Activated naive CD8-positive, alpha-beta T cell treated with anti-CD3 and anti-CD28 coated beads, Interleukin-2, amount 50 U/mL, for 16 hours (primary cell): ENCODE results near the gene FAM50A.
A peak's percentile ranks its signal among the peaks of the same experiment; 100 is the strongest.
"Not testable (repeated sequence)": the region's sequence is repeated elsewhere in the genome, so short reads cannot be mapped to it uniquely, and the experiment has no call there.

Source experiments
- DNase-seq: peaks from one replicate; pipeline ENCODE4 v3.0.0-alpha.2; 2020; ENCODE audit warnings: low read depth, low spot score

FAM50A gene

DNA sequence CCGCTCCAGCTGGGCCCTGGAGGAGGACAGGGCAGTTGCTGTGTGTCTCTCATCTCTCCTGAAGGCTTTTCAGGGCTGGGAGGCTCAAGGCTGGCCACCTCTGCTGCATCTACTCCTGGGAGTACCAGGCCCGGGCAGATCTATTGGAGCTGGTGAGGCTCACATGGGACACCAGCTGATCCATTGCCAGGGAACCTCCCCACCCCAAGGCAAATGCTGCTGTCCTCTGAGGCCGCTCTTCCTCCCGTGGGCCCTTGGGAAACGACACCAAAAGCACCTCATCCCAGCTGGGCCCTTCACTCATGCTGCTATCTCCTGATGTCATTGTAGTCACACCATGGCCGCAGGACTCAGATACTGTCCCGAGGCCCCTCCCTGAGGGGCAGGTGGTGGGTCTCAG, 38.8 kb downstream of the FAM50A start:
- no peak for DNase-seq

DNA sequence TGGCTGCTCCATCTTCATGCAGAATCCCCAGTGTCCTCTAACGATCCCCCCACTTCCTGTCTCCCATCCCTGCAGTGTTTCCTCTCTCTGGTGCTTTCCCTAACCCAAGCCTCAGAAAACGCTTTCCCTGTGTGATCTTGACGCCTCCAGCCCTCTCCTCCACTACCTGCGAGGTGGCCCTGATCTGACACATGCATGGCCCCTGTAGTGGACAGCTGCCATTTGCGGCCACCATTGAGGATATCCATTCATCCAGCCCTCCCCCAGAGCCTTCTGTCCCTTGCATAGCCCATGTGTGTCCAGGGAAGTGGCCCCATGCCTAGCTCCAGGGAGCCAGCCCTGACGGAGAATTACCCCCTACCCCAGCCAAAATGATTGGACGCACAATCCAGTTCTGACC, 39.4 kb downstream of the FAM50A start:
- no peak for DNase-seq

DNA sequence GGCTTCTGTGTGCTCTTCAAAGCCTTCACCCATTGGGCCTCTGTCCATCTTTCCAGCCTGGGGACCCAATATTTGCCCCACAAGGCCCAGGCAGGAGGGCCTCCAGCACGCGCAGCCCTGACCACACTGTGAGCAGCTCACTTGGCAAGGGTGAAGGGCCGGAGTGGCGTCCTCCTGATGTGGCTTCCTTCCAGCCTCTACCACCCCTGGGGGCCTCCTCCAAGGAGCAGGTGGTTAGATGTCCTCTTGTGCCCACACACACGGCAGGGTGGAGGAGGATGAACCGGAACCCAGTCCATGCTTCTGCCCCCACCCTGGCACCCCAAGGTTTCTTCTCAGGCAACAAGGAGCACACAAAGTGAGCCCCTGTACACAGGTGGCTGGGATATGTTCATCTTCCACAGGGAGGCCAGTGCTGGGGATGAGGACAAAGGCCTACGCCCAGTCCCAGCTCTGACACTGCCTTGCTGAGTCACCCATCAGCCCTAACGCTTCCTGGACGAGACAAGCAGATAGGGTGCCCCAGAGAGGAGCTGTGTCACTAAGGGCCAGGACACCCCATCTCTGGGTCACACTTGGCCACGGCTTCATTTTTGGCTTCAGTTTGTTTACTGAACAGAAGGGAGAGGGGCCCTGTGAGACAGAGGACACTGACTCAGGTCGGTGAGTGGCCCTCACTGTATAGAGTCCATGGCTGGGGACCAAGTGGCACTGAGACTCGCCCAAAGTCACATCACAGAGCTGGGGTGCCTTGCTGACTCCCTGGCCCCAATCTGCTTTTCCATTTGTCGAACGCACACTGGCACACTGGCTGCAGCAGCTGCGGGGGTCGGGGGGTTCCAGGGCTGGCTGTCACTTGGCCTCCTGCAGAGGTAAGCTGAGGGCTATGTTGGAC, 40.6 kb downstream of the FAM50A start:
- no peak for DNase-seq

DNA sequence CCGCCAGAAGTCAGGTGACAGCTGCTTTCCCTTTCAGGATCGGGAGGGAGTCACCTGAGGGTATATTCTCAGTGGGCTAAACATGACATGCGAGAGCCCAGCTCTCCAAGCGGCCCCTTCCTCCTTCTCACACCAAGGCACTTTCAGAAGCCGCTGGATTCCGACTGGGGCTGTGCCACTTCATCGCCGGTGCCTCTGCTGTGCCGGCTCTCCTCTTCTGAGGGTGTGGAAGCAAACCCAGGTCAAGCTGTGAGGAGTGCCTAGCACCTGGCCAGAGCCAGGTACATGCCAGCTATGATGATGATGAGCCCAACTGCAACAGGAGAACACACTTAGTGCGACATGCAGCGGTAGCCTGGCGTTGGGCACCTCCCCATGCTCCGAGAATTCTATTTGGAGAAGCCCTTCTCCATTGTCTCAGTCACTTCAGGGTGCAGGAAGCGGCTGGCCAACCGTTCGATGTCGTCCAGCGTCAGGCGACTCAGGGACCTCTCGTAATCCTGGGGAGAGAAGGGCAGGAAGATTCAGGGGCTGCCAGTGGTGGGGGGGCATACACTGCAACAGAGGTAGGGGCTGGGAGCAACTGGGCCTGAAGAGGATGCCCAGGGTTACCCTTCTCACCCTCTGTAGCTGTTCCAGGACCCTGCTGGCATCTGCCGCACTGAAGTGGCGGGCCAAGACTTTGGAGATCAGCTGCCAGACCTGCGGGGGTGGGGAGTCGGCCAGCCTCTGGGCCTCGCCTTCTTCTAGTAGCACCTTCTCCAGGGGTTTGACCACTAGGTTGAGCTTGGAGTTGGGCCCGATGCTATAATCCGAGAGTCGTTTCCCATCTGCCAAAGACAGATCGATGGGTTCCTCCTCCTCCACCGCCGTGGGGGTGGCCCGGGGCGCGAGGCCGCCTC, 41.5 kb downstream of the FAM50A start:
- DNase-seq: no peak

DNA sequence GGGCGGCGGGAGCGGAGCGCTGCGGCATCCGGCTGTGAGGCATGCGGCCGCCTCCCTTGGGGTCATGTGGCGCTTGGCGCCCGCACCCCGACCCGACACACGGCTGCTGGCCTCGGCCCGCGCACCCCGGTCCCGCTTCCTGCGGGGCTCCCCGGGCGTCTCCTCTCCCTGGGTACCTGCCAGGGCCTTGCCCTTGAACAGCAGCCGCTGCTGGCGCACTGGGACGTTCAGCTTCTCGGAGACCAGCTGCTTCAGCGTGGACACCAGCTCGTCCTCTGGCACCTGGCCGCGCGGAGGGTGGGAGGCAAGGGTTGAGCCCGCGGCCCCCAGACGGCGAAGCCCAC, 42.1 kb downstream of the FAM50A start:
- DNase-seq: no peak

DNA sequence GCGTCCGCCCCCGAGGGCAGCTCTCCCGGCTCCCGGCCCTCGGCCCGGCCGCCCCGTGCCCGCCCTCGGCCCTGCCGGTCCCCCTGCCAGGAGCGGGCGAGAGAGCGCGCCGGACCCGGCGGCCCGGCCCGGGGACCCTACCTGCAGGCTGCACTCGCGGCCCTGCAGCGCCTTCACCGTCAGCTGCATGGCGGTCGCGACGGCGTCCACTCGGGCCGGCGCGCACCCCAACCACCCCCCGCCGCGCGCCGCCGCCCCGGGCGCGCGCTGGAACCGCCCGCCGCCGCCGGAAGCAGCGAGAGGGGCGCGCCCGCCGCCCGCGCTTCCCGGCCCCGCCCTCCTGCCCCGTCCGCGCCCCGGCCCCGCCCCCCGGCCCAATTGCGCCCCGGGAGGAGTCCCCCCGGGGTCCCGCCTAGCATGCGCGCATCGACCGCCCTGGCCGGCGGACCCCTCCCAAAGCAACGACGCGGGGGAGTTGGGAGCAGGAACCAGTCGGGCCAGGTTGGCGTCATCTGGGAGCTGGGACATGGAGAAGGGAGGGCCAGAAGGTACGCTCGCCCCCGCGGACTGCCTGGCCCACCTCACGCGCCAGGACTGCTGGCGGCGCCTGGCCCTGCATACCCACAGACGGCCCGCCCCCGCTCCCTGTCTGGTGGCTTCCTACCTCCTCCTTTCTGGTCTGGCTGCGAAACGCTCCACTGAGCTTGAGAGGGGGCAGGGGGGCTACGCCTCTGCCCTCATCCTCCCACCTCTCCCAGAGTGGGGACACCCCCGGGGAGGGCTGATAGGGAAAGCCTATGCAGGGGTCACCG, 42.7 kb downstream of the FAM50A start, which contains the start of gene UBL4A:
Gene UBL4A, minus strand, starts transcription at position 220 of the 812 bp plus-strand sequence. Its CDS starts 31 bp downstream, at position 189.
- no peak for DNase-seq

DNA sequence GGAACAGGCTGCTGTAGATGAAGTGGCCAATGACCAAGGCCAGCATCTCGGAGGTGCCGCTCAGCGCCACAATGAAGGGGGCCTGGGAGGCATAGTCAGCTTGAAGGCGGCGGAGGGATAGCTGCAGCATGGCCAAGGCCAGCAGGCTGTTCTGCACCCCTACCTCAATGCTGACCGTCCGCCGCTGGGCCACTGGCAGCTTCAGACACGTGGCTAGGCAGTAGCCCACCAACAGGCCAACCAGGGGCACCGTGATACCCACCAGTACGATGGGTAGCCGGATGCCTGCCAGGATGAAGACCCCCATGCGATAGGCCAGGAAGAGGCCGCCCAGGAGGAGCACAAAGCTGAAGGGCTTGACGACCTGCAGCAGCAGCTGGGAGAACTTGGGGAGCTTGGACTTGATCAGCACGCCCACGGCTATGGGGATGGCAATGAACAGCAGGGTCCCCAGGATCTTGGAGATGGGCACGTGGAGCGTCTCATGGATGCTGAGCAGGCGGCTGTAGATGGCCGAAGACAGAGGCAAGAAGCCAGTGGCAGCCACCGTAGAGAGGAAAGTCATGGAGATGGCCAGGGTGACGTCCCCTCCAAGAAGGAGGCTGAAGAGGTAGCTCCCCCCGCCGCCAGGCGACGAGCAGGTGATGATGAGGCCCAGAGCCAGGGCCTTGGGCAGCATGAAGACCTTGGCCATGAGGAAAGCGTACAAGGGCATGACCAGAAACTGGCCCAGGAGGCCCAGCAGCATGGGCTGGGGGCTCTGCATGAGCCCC, 43.8 kb downstream of the FAM50A start:
- no peak for DNase-seq

DNA sequence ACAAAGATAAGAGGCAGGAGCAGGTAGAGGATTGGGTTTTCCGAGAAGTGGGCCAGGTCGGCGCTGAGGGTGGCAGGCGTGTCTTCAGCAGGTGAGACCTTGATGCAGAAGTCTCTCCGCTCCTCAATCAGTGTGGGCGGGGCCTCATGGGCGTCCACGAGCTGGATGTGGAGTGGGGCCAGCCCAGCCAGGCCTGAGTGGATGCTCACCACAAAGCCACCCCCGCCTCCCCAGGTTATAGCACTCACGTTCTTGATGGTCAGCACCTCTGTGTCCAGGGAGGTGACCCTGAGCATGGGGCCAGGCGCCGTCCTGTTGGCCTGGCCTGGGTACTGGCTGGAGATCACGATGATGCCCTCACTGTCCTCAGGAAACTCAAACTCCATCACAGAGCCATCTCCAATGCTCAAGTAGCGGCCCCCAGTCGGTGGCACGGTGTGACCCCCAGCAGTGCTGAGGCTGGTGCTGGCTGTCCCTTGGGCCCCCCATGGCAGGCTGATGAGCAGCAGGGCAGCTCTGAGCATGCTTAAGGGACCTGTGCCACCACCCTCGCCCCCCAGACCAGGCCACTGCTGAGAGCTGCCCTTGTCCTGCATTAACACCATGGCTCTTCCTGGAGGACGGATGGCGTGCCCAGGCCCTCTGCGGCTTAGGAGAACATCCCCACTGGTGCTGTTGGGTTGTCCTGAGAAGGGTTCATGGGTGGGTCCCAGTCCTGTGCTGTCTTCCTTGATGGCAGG, 44.6 kb downstream of the FAM50A start:
- no peak for DNase-seq

DNA sequence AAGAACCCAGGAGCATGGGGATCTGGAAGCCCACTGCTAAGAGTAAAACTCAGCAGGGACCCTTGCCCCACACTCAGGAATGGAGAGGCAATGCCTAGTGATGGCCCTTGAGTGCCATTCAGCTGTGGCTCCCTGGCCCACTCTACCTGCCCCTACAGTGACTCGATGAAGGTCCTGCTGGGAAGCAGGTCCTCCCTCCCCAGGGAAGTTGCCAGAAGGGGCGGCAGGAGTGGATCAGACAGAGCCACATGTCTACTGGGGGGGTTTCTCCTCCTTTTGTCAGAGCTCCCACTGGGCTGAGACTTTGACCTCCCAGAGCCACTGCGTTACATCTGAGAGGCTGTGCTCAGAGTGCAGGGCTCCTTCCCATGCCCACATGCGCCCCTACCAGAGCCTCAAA, 45.2 kb downstream of the FAM50A start:
- DNase-seq: no peak

DNA sequence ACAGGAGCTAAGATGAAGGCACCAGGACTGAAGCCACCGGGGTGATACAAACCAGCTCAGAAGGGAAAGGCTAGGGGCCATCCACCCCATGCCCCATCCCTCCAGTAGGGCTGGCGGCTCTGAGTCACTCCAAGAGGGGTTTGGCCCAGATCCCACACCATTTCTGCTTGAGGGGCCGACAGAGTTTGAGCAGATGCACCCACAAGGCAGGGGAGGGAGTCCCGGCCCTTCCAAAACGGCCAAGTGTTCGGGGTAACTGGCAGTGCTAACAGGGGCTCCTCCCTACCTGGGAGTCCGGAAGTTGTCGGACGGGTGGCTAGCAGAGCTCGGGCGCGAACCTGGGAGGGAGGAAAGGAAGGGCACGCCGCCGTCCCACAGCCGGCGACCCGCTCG, 46.1 kb downstream of the FAM50A start:
- DNase-seq: no peak

DNA sequence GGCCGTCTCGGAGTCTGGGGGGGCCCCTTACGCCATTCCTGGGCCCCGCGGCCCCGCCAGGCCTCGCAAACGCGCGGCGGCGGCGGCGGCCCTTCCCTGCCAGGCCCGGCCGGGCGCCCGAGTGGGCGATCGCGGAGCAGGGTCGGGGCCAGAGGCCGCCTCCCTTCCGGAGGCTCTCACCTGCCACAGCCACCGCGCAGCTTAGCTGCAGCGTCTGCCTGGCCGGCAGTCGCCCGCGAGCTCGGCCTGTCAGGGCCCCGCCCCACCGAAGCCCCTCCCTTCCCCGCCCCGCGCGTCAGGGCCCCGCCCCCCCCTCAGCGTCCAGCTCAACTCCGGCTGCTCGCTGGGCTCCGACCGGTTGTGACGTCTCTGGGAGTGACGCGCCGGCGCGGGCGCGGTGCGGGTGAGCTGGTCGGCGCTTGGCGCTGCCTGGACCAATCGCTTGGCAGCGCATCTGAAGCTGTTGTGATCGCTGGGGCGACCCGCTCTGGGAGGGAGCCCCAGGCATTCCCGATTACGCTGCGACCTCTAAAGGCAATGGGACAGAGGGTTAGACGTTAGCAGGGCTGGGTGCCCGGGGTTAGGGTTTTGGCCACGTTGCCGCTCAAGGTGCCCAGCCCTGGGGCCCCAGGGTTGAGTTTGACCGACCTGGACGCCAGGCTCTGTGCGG, 46.6 kb downstream of the FAM50A start, which contains the start of gene SLC10A3:
Gene SLC10A3, minus strand, starts transcription at position 216 of the 670 bp plus-strand sequence. CDS start 1,689 bp downstream, outside the sequence.
- peak; percentile 68 for DNase-seq

DNA sequence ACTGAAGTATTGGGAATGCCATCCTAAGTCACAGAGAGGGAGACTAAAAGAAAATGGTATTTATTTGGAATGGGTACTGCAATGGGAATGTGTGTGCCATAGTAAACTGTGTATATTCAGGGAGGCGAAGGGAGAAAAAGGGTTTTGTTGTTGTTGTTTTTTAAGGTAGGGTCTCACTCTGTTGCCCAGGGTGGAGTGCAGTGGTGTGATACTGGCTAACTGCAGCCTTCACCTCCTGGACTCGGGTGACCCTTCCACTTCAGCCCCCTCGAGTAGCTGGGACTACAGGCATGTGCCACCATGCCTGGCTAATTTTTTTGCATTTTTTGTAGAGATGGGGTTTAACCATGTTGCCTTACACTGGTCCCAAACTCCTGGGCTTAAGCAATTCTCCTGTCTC, 50.8 kb downstream of the FAM50A start:
- DNase-seq: no peak

DNA sequence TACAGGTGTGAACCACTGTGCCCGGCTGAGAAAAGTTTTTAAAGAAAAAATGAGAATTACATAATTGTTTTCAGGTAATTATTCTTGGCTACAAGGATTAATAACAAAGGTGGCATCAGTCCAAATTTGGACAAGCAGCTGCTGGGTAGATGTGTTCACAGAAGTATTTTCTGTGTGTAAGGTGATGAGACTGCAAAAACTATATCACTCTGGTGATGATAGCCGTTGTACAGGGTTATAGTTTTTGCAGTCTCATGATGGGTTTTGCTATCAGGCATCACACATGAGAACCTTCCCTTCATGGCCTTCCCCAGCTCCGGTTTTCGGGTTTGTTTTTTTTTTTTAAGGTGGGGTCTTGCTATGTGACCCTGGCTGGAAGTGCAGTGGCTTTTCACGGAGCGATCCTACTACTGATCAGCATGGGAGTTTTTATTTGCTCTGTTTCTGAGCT, 51.6 kb downstream of the FAM50A start:
- no peak for DNase-seq

DNA sequence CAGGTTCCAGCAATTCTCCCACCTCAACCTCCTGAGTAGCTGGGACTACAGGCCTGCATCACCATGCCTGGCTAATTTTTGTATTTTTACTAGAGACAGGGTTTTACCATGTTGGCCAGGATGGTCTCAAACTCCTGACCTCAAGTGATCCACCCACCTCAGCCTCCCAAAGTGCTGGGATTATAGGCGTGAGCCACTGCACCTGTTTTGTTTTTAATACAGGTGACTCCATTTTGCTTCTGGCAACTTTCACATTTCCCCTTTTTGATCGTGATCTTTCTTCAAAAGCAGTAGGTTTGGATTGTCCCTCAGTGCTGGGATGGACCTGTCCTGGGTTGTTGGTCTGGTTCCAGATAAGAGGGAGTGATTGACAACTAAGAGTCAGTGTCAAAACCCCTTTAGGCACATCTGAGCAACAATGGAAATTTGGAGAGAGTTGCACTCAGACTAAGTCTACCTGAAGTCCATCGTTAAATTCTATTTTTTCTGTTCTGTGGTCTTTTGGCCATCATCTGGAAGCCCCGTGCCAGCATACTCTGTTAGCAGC, 52.7 kb downstream of the FAM50A start:
- not testable (repeated sequence) for DNase-seq
